Heart left ventricle (tissue), 13 donors: Measurements from ENCODE around the gene TBX20.
"Not testable (repeated sequence)": the region's sequence is repeated elsewhere in the genome, so short reads cannot be mapped to it uniquely, and the experiment has no call there.

ENCODE experiments used
- CTCF ChIP-seq, 12 donors: fragments of 200-600 bp; sonication (generic) in 4 of 12; IDR thresholded peaks; one replicate each; pipeline versions ENCODE4 v1.5.0 to v1.8.0; 2018 to 2022; ENCODE audit warnings: antibody characterized with exemption in 12 of 12, mild to moderate bottlenecking in 5 of 12
- POLR2A ChIP-seq, 2 donors: fragments of 450-650 bp; IDR thresholded peaks; one replicate each; pipeline ENCODE4 v1.6.1; 2017; ENCODE audit warnings: antibody characterized with exemption in 2 of 2, mild to moderate bottlenecking in 2 of 2, moderate library complexity in 2 of 2
- donor health status: ischemic (EF 13 %, LVEDD 7.1; RV severe dilation, severe dysfunction).
- donor health status: DM: no; HTN: yes; CAD: no.
- donor health status: DM: no; HTN: no; CAD: no.
- donor health status: ischemic (EF 25% LVEDD 6.9; RV normal size, moderate dysfunction).
- donor health status: ischemic (EF 25% LVEDD 5.7; RV mildly dilated, moderate dysfunction).
- donor health status: ischemic (EF 35%, LVEDD 5.7; RV mildly dilated, moderate dysfunction).
- donor health status: nonischemic (EF 11% LVEDD 7.7; RV severe dilation, severe dysfunction).
- donor health status: DM: yes; HTN: yes; CAD: no.
- donor health status: PGD.
- donor health status: ischemic (EF 29% LVEDD 5.4; RV normal size, mild dysfunction).
- donor health status: nonischemic (EF 23%, LVEDD 6.1; RV moderate dilation, normal function).

GRCh38 chr7:35229116-35229780, 24.7 kb downstream of the TBX20 start:
- not testable (repeated sequence) for TF ChIP-seq CTCF, POLR2A (IDR thresholded peaks at IDR 0.05)
